Epithelial cell of prostate (primary cell): ENCODE results near the gene TAOK3.

ENCODE experiments used
- DNase-seq: peaks from one replicate; pipeline ENCODE4 v3.0.0-alpha.2; 2011; ENCODE audit warnings: low read depth, low spot score
- H3K27ac ChIP-seq: fragments of 450-650 bp; 2 replicates; pipeline ENCODE4 v1.5.1; 2017; ENCODE audit warnings: mild to moderate bottlenecking

TAOK3 gene

DNA sequence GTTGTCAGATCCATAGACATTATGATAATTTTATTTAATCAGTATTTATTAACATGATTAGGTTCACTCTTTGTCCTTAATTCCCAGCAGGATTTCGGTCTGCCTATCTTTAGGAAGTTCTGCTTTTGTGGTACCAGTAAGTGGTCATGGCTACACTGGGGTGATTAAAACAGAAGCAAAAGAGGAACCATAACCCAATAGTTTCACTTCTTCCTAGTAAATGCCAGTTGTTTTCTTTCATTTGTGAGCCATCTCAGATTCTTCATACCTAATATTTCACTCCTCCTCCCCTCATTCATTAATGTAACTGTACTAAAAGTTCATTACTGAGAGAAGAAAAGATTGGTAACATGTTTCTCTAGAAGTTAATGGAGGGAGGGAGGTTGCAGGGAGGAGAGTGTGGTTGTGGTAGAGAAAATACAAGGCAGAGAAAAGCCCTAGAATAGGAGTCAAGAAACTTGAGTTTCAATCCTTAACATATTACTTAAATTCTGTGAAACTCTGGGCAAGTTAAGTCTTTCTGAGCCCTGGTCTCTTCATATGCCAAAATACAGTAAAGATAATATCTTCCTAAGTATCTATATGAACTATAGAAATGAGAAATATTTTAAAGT, 135.5 kb downstream of the TAOK3 start:
- DNase-seq = no peak
- peak overlapping the region; percentile 90 for H3K27ac ChIP-seq

DNA sequence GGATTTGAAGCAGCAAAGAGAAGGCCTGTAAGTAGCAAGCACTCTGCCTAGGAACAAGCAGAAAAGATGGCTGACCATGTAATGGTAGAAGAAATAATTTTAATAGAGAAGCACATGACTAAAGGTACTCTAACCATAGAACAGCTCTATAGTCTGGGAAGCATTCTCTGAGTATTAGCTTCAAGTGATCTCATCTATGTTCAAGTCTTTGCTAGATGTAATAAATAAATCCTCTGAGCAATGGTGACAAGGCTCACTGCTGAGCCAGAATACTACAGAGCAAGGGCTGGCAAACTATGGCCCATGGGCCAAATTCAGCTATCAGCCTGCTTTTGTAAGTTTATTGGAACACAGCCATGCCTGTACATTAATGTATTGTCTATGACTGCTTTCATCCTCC, 152.0 kb downstream of the TAOK3 start:
- H3K27ac ChIP-seq = no peak overlapping the region

DNA sequence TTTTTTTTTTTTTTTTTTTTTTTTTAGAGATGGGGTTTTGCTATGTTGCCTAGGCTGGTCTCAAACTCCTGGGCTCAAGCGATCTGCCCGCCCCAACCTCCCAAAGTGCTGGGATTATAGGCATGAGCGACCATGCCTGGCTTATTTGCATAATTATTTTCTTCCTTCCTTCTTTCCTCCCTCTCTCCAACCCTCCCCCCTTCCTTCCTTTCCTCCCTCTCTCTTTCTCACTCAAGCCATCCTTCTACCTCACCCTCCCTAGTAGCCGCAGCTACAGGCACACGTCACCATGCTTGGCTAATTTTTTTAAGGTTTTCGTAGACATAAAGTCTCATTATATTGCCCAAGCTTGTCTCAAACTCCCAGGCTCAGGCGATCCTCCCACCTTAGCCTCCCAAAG, 152.9 kb downstream of the TAOK3 start:
- H3K27ac ChIP-seq = no peak overlapping the region
- no peak for DNase-seq

More for the DNA sequence above, 152.0 kb downstream of the TAOK3 start:
- DNase-seq = no peak

DNA sequence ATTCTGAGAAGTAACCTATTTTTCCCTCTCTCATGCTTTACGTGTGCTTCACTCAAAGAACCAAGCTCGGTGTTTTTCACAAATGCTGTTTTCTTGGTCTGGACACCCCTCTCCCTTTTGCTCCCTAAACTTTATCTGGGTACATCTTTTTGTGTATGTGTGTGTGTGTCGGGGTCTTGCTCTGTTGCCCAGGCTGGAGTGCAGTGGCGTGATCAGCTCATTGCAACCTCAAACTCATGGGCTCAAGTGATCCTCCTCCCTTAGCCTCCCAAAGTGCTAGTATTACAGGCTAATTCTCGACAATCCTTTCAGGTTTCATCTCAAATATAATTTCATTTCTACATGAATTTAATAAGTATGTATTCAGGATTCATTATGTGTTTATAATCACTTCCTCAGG, 153.6 kb downstream of the TAOK3 start:
- no peak overlapping the region for H3K27ac ChIP-seq
- DNase-seq = no peak

DNA sequence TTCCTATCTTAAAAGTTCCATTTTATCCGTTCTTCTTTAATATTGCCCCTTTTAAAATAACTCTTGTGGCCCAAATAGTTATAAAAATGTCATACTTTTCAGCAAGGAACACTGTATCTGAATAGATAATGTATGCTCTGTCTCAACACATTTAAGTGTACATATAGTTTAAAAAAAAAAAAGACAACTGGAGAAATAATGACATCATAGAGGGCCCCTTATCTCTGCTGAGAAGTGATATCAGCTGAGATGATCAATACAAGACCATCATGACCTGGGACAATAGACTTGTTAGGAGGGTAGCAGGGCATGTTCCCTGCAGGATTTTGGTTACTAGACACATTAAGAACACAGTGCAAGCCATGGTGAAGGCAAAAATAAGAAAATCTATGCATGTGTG, 159.3 kb downstream of the TAOK3 start:
- DNase-seq = no peak
- H3K27ac ChIP-seq = no peak overlapping the region

DNA sequence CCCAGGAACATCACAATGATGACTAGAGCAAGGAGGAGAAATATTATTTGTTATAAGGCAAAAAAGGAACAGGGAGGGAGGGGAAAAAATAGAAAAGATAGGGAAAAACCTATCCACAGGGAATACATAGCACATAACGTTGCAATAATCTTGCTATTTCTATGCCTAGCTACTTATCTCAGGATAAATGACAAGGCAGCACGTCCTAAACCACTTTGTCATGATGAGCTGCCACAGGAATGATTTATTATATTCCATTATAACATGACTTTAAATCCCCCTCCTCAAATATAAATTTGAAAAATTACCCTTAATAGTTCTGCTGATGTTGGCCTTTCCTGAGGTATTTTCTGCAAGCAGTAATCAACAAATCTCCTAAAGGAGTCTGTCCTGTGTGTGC, 160.1 kb downstream of the TAOK3 start:
- no peak for DNase-seq
- no peak overlapping the region for H3K27ac ChIP-seq

- no peak for DNase-seq
- H3K27ac ChIP-seq = peak overlapping the region; percentile 7
These were observed 166.6 kb downstream of the TAOK3 start for GRCh38 chr12:118206107-118206412.

DNA sequence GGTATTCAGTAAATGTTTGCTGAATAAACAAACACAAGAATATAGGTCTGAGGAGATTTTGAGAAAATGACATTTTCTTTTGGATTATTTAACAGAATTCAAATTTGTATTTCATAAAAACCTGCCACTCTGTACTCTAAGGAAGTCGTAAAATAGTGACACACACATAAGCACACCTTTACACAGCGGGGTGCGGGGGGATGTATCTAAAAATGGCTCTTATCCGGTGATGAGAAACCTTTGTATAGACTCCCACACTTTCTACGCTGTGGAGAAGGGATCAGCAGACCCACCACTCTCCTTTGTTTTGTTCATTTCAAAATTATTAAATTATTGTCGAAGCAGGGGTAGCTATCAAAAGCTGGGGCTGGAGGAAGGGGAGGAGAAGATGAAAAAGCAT, 178.7 kb downstream of the TAOK3 start:
- no peak overlapping the region for H3K27ac ChIP-seq
- no peak for DNase-seq

DNA sequence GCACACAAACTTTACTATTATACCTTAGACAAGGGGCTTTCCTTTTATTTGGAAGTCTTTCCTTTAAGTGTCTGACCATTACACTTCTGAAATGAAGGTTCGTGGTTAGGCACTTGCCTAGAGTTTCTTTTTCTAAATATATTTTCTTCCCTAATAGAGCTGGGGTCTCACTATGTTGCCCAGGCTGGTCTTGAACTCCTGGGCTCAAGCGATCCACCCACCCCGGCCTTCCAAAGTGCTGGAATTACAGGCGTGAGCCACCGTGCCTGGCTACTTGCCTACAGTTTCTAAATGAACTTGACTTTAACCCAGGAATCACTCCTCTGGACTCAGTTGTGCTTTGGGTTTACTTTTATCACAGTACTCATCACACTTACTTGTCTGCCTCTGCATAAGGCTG, 179.2 kb downstream of the TAOK3 start:
- DNase-seq = no peak
- no peak overlapping the region for H3K27ac ChIP-seq

GRCh38 chr12:118190266-118190665, 182.4 kb downstream of the TAOK3 start:
- DNase-seq = no peak
- H3K27ac ChIP-seq = peak overlapping the region; percentile 22

DNA sequence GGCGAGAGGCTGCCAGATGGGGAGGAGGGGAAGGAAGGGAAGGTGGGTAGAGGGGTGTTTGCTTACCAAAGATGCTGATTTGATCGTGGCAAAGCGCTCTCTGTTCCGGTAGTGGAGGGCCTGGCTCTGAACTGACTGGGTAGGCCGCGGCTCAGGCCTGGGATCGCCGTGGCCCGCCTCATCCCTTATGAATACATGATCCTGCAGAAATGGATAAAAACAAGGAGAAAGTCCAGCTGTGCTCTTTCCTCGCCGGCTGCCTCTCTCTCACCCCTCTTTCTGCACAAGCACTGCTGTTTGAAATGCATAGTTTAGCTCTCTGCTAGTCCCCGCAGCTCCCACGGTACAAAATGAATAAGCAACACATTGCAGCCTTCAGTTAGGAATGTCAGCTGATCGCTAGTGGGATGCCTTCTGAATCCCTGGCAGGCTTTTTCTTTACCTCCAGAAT, 182.9 kb downstream of the TAOK3 start:
- H3K27ac ChIP-seq = peak overlapping the region; percentile 22

DNA sequence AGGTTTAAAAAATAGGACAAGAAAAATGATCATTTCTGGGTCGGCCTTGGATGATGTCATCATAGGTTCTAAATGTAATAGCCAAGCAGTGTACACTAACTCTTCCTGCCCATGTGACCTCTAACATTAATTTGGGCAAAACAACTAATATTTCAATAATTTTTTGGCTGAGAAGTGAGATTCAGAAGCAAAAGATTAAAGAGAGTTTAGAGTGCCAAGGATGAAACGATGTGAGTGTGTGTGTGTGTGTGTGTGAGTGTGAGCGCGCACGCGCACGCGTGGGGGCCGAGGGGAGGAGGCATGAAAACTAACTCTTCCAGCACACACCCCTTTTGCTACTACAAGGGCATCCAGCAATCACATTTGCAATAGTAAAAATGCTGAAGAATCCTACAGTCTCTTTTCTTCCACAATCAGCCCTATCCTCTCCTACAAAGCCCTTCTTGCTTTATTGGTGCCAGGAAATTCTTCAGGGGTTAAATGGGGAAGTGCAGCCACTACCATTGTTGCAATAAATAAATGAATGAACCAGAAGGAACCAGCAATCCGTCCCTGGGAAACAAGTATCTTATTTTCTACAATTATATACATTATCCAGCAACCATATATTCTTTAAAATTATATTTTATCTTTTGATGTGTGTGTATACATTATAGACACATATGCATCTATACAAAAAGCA, 183.9 kb downstream of the TAOK3 start:
- H3K27ac ChIP-seq = peak overlapping the region; percentile 6
- DNase-seq = no peak

More for the DNA sequence above, 182.9 kb downstream of the TAOK3 start:
- DNase-seq = no peak

DNA sequence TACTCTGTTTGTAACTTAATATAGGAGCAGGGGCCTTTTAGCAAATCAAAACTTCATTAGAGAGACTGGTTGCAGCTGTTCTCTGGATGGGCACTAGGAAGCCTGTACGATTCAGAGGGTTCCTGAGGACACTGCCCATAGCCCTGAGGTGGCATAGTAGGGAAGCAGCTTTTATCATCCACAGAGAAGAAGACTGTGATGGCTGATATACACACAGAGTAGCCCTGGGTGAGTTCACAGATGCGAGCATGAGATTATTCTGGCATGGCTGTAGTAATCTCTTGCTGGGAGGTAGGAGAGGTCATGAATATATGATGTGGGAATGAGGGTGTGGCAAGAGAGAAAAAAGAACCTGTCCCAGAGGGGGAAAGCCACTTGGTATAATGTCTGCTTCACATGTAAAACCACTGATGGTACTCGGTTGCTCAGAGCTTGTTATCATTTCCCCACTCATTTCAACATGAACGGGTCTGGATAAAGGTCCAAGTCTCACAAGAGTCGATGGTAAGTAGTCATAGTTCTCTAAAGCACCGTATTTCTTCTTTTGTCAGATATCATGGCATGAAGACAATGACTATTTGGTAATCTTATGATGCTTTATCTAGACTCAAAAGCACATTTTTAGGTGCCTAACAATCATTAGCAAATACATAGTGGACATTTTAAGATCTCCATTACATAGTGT, 184.8 kb downstream of the TAOK3 start:
- peak overlapping the region; percentile 6 for H3K27ac ChIP-seq
- DNase-seq = no peak

GRCh38 chr12:118185602-118186397, 186.9 kb downstream of the TAOK3 start:
- no peak overlapping the region for H3K27ac ChIP-seq
- no peak for DNase-seq

DNA sequence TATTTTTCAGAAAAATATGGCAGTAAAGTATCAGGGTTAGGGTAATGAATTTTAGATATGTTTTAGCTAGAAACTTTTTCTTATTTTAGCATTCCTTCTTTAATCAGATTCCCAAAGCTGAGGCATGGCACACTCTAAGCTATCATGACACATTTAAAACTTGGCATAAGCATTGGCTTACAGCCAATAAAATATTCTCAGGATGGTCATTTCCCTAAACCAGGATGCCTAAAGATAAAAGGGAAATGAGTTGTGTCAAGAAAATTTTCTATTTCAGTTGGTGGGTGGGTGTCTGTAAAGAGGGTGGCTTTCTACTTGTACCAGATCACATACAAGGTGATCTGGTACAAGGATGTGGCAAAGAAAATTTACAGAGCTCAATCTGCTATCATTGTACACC, 189.0 kb downstream of the TAOK3 start:
- no peak overlapping the region for H3K27ac ChIP-seq
- no peak for DNase-seq

DNA sequence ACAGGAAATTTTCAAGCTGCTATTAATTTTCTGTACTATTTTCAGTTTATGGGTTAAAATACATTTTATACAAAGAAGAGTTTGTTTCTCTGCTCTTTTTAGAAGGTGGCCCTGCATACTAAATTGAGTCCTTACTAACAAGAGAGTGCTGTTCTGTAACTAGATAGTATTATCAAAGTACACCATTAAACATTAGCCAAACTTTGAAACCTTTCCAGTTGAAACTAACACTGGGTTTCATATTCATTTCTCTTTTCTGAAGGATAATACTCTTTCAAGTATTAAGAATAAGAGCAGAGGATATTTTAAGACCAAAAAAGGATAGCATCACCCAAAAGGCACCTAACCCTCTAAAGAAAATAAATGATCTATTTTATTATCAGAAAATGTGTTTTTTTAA, 189.6 kb downstream of the TAOK3 start:
- no peak overlapping the region for H3K27ac ChIP-seq
- no peak for DNase-seq

DNA sequence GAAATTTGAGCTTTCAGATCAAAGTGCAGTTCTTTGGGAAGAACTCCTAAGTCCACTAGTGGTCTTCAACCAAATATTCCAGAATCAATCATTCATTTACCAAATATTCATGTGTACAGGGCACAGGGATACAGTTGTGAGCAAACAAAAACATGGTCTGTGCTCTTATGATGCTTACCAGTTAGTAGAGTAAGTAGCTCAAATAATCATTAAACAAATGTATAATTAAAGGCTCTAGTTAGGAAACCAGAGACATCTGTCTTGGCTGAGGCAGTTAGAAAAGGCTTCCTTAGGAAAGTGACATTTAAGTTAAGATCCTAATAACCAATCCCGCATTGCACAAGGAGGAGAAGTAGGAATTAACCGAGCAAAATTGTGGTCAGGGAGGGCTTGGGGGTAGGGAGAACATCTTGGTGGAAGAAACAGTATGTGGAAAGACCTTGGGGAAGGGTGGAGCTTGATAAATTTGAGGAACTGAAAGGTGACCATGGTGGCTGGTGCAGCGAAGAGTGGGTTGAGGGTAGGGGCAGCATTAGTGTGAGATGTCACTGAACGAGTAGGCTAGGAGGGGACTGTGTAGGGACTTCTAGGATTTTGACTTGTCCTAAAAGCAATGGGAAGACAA, 196.8 kb downstream of the TAOK3 start:
- no peak for DNase-seq
- H3K27ac ChIP-seq = no peak overlapping the region

- no peak for DNase-seq
- no peak overlapping the region for H3K27ac ChIP-seq
These were observed 205.8 kb downstream of the TAOK3 start for GRCh38 chr12:118166946-118167345.

DNA sequence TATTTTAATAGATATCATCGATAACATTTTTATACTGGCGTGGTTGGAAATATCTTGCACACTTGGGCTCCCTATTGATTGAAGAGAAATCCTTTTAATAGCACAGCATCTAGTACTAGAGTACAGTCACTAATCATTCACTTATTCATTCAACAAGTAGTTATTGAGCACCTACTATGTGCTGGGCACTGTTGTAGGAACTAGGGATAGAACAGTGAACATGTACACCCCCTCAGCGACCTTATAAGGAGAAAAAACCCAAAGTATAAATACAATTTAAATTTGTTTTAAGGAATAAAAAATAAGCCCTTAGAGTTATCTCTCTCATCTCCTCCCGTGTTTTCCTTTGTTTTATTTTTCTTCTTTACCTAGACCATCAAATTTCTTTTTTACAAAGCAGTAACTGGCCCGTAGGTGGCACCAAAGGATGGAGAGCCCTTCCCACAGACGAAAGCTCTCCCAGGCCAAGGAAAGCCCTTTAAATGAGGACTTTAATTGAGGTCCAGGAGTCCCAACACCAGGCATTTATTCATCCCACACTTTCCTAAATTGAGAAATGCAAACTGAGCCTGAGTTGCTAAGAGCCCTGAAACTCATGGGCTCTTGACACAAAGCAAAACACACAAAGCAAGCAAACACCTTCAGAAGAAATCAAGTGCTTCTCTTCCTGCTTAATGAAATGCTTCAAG, 207.8 kb downstream of the TAOK3 start:
- no peak overlapping the region for H3K27ac ChIP-seq
- no peak for DNase-seq

GRCh38 chr12:118160536-118160935, 212.2 kb downstream of the TAOK3 start:
- no peak overlapping the region for H3K27ac ChIP-seq
- no peak for DNase-seq
